ENCODE results near the gene AMD1.
"Not testable (repeated sequence)": the region's sequence is repeated elsewhere in the genome, so short reads cannot be mapped to it uniquely, and the experiment has no call there.

AMD1 gene

GRCh38 chr6:110873981-110874879, at the start of gene AMD1:
Gene AMD1, plus strand, starts transcription at chr6:110874785. Its CDS starts 321 bp downstream, at chr6:110875106.
- Mint-ChIP-seq H3K27me3 (no peaks in the 10 kb centered on the region), H3K9me3 (ENCODE audit: low read depth) (no peaks in the 10 kb centered on the region), H3K4me3 (peak within 1 kb of the TSS; percentile 98), H3K36me3 (peaks cover 8% of the 10 kb centered on the region), H3K27ac (peak within 1 kb of the TSS; percentile 99), H3K4me1 (ENCODE audit: low read depth) (peaks cover 37% of the 10 kb centered on the region)

GRCh38 chr6:110826236-110827129, 48.1 kb upstream of the AMD1 start:
- Mint-ChIP-seq H3K27me3 (no peaks in the 10 kb centered on the region), H3K27ac (no peak overlapping the region), H3K9me3 (ENCODE audit: low read depth) (no peaks in the 10 kb centered on the region), H3K4me1 (ENCODE audit: low read depth) (no peaks in the 10 kb centered on the region), H3K36me3 (no peaks in the 10 kb centered on the region), H3K4me3 (no peak overlapping the region)

GRCh38 chr6:110828396-110828795, 46.2 kb upstream of the AMD1 start:
- Mint-ChIP-seq H3K4me1 (ENCODE audit: low read depth) (no peaks in the 10 kb centered on the region), H3K27me3 (no peaks in the 10 kb centered on the region), H3K9me3 (ENCODE audit: low read depth) (no peaks in the 10 kb centered on the region), H3K27ac (no peak overlapping the region), H3K36me3 (no peaks in the 10 kb centered on the region), H3K4me3 (no peak overlapping the region)

- Mint-ChIP-seq H3K4me3 (no peak overlapping the region), H3K27me3 (no peaks in the 10 kb centered on the region), H3K4me1 (ENCODE audit: low read depth) (no peaks in the 10 kb centered on the region), H3K36me3 (peaks cover 2% of the 10 kb centered on the region), H3K9me3 (ENCODE audit: low read depth) (no peaks in the 10 kb centered on the region), H3K27ac (no peak overlapping the region)
Measured at GRCh38 chr6:110831405-110831804, 43.2 kb upstream of the AMD1 start.

- no peaks in the 10 kb centered on the region for H3K9me3 Mint-ChIP-seq (ENCODE audit: low read depth)
- H3K36me3 Mint-ChIP-seq: peaks cover 2% of the 10 kb centered on the region
- no peak overlapping the region for H3K27ac Mint-ChIP-seq
- no peak overlapping the region for H3K4me3 Mint-ChIP-seq
- H3K4me1 Mint-ChIP-seq (ENCODE audit: low read depth): no peaks in the 10 kb centered on the region
- H3K27me3 Mint-ChIP-seq: no peaks in the 10 kb centered on the region
Measured at GRCh38 chr6:110833831-110834230, 40.8 kb upstream of the AMD1 start.

- not testable (repeated sequence) for H3K27ac Mint-ChIP-seq
Measured at GRCh38 chr6:110835751-110836150, 38.8 kb upstream of the AMD1 start.

GRCh38 chr6:110841266-110841665, 33.3 kb upstream of the AMD1 start:
- Mint-ChIP-seq H3K27ac (no peak overlapping the region), H3K4me3 (no peak overlapping the region), H3K4me1 (ENCODE audit: low read depth) (no peaks in the 10 kb centered on the region), H3K36me3 (no peaks in the 10 kb centered on the region), H3K9me3 (ENCODE audit: low read depth) (no peaks in the 10 kb centered on the region), H3K27me3 (no peaks in the 10 kb centered on the region)

More at GRCh38 chr6:110835751-110836150, 38.8 kb upstream of the AMD1 start:
- not testable (repeated sequence) for H3K4me1 Mint-ChIP-seq (ENCODE audit: low read depth); H3K27me3 Mint-ChIP-seq; H3K4me3 Mint-ChIP-seq; H3K9me3 Mint-ChIP-seq (ENCODE audit: low read depth); H3K36me3 Mint-ChIP-seq

- no peaks in the 10 kb centered on the region for H3K4me1 Mint-ChIP-seq (ENCODE audit: low read depth)
- H3K9me3 Mint-ChIP-seq (ENCODE audit: low read depth): no peaks in the 10 kb centered on the region
- H3K27ac Mint-ChIP-seq: no peak overlapping the region
- H3K27me3 Mint-ChIP-seq: no peaks in the 10 kb centered on the region
- no peak overlapping the region for H3K4me3 Mint-ChIP-seq
- H3K36me3 Mint-ChIP-seq: no peaks in the 10 kb centered on the region
Measured at GRCh38 chr6:110849781-110850180, 24.8 kb upstream of the AMD1 start.

- no peaks in the 10 kb centered on the region for H3K27me3 Mint-ChIP-seq
Measured at GRCh38 chr6:110852773-110853172, 21.8 kb upstream of the AMD1 start.

GRCh38 chr6:110853754-110854477, 20.7 kb upstream of the AMD1 start:
- Mint-ChIP-seq H3K4me1 (ENCODE audit: low read depth) (no peaks in the 10 kb centered on the region), H3K27me3 (no peaks in the 10 kb centered on the region), H3K36me3 (no peaks in the 10 kb centered on the region), H3K27ac (no peak overlapping the region), H3K9me3 (ENCODE audit: low read depth) (no peaks in the 10 kb centered on the region), H3K4me3 (no peak overlapping the region)

More at GRCh38 chr6:110852773-110853172, 21.8 kb upstream of the AMD1 start:
- H3K27ac Mint-ChIP-seq: no peak overlapping the region
- no peaks in the 10 kb centered on the region for H3K4me1 Mint-ChIP-seq (ENCODE audit: low read depth)
- H3K9me3 Mint-ChIP-seq (ENCODE audit: low read depth): no peaks in the 10 kb centered on the region
- no peak overlapping the region for H3K4me3 Mint-ChIP-seq
- H3K36me3 Mint-ChIP-seq: no peaks in the 10 kb centered on the region

GRCh38 chr6:110856296-110856695, 18.3 kb upstream of the AMD1 start:
- H3K27ac Mint-ChIP-seq: no peak overlapping the region
- no peaks in the 10 kb centered on the region for H3K36me3 Mint-ChIP-seq
- no peak overlapping the region for H3K4me3 Mint-ChIP-seq
- no peaks in the 10 kb centered on the region for H3K27me3 Mint-ChIP-seq
- no peaks in the 10 kb centered on the region for H3K9me3 Mint-ChIP-seq (ENCODE audit: low read depth)
- H3K4me1 Mint-ChIP-seq (ENCODE audit: low read depth): peaks cover 1% of the 10 kb centered on the region

GRCh38 chr6:110858016-110858415, 16.6 kb upstream of the AMD1 start:
- no peaks in the 10 kb centered on the region for H3K9me3 Mint-ChIP-seq (ENCODE audit: low read depth)

GRCh38 chr6:110858562-110859214, 15.9 kb upstream of the AMD1 start:
- no peak overlapping the region for H3K4me3 Mint-ChIP-seq
- no peaks in the 10 kb centered on the region for H3K9me3 Mint-ChIP-seq (ENCODE audit: low read depth)
- no peaks in the 10 kb centered on the region for H3K27me3 Mint-ChIP-seq
- no peak overlapping the region for H3K27ac Mint-ChIP-seq
- peaks cover 1% of the 10 kb centered on the region for H3K4me1 Mint-ChIP-seq (ENCODE audit: low read depth)
- no peaks in the 10 kb centered on the region for H3K36me3 Mint-ChIP-seq

More at GRCh38 chr6:110858016-110858415, 16.6 kb upstream of the AMD1 start:
- H3K4me1 Mint-ChIP-seq (ENCODE audit: low read depth): peaks cover 1% of the 10 kb centered on the region
- H3K4me3 Mint-ChIP-seq: no peak overlapping the region
- H3K36me3 Mint-ChIP-seq: no peaks in the 10 kb centered on the region
- no peaks in the 10 kb centered on the region for H3K27me3 Mint-ChIP-seq
- H3K27ac Mint-ChIP-seq: no peak overlapping the region

GRCh38 chr6:110859335-110859792, 15.2 kb upstream of the AMD1 start:
- H3K27ac Mint-ChIP-seq: no peak overlapping the region
- H3K36me3 Mint-ChIP-seq: no peaks in the 10 kb centered on the region
- peaks cover 1% of the 10 kb centered on the region for H3K4me1 Mint-ChIP-seq (ENCODE audit: low read depth)
- no peaks in the 10 kb centered on the region for H3K9me3 Mint-ChIP-seq (ENCODE audit: low read depth)
- no peak overlapping the region for H3K4me3 Mint-ChIP-seq
- H3K27me3 Mint-ChIP-seq: no peaks in the 10 kb centered on the region
